Right lobe of liver (tissue), 6 donors: ENCODE measurements around the gene UQCC2. TPM values are rescaled to one million over a fixed set of nuclear protein-coding genes. Genes with fewer than 3 reads are reported as not detected.
A peak's percentile ranks its signal among the peaks of the same experiment; 100 is the strongest.

Source experiments
- ATAC-seq, 4 donors: fragments of 200-7000 bp; cut with Tn5 transposase; one replicate each; pipeline ENCODE4 v1.9.1; 2020; ENCODE audit warnings: mild to moderate bottlenecking in 4 of 4, moderate library complexity in 4 of 4
- DNase-seq, 3 donors: peaks; one replicate each; pipeline ENCODE4 v3.0.0-alpha.2; 2020
- H3K27ac ChIP-seq, 3 donors: fragments of 200-600 bp; one replicate each; pipeline ENCODE4 v1.8.0; 2022
- H3K27me3 ChIP-seq, 2 donors: fragments of 200-600 bp; one replicate each; pipeline ENCODE4 v1.8.0; 2022
- H3K36me3 ChIP-seq, 4 donors: fragments of 200-600 bp; sonication (generic) in 1 of 4; one replicate each; pipeline versions ENCODE4 v1.5.1 to v1.8.0; 2017 to 2022; ENCODE audit warnings: control low read depth in 1 of 4
- H3K4me1 ChIP-seq, 4 donors: fragments of 200-600 bp; sonication (generic) in 1 of 4; one replicate each; pipeline versions ENCODE4 v1.5.1 to v1.8.0; 2017 to 2022; ENCODE audit warnings: control low read depth in 1 of 4
- H3K4me3 ChIP-seq, 3 donors: fragments of 200-600 bp; one replicate each; pipeline ENCODE4 v1.8.0; 2022
- H3K9me3 ChIP-seq, 4 donors: fragments of 200-600 bp; sonication (generic) in 1 of 4; one replicate each; pipeline versions ENCODE4 v1.5.1 to v1.8.0; 2017 to 2022; ENCODE audit warnings: control low read depth in 1 of 4
- POLR2A ChIP-seq: fragments of 450-650 bp; IDR thresholded peaks from one replicate; pipeline ENCODE4 v1.6.1; 2017; ENCODE audit warnings: antibody characterized with exemption, mild to moderate bottlenecking
- WGBS: methylation state at CpG from one replicate; pipeline ENCODE4 v1.1.6; 2018; ENCODE audit warnings: low coverage, low lambda C conversion rate; ENCODE audit not compliant: insufficient coverage; ENCODE audit errors: missing lambda C conversion rate; 5-methylcytosine and 5-hydroxymethylcytosine counted together
- intact Hi-C, 2 donors: fragments of 100-400 bp; cut with DNase I; formaldehyde crosslinking; loops; one replicate each; pipeline versions ENCODE4 v1.11.2 to v1.14.1; 2022
- total RNA-seq, 6 experiments: library from RNA; depleted of rRNA in 2 of 6; stranded (reverse); fragments of >200 nt in 2 of 6; fragmentation: NEBNext Ultra II Directional in 3 of 6; extraction: Animal tissue kit (Norgen Biotek cat#: 25700) in 3 of 6; gene quantifications; one replicate each; pipeline versions ENCODE4 v1.1.0 to v1.2.4, GENCODE V29; 2016 to 2023
- TF ChIP-seq, protein P1 (sequence below), 4 donors: fragments of 200-600 bp in 3 of 4; fragments of 450-650 bp in 1 of 4; IDR thresholded peaks; one replicate each; pipeline versions ENCODE4 v1.5.1 to v1.8.0; 2016 to 2022; ENCODE audit warnings: antibody characterized with exemption in 4 of 4, mild to moderate bottlenecking in 2 of 4
- donor health status: DM: no; HTN: yes; CAD: no.
- donor health status: DM: no; HTN: no; CAD: no.
- donor health status: DM: no; HTN: no; CAD: no.
- donor health status: DM: no; HTN: yes; CAD: no.
- donor health status: DM: no; HTN: yes; CAD: no.

UQCC2 gene
- total RNA-seq, 6 experiments from 2014 or later: 23.7 to 38.4 (median 31.5) TPM

DNA sequence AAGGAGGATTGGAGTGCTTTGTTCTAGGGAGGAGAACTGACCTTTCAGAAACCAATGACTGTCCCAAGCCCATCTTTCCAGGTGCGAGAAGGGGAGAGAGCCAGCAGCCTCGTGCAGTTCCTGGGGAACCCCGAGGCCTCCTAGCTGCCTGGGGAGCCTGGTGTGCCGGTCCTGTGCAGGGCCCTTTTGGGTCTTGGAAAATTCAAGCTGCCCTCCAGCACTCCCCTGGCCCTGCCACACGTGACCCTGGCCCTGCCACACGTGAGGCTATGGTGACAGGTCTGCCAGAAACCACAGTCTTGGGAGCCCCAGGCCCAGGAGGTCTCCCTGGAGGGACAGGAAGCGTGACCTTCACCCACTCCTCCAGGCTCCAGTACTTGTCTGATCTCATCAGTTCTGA, 19.5 kb upstream of the UQCC2 start:
- DNase-seq: peak in 1 of 3 donors; percentile 29
- intact Hi-C loops: no loop called here
- Histone ChIP-seq H3K4me3 (no peak overlapping the region), H3K36me3 (peaks cover 0 to 7% (median 1%) of the 10 kb centered on the region in 4 donors), H3K4me1 (peaks cover 0 to 21% (median 0%) of the 10 kb centered on the region in 4 donors), H3K27me3 (no peaks in the 10 kb centered on the region), H3K27ac (no peak overlapping the region), H3K9me3 (no peaks in the 10 kb centered on the region)
- no peak for ATAC-seq
- TF ChIP-seq, protein P1, sequence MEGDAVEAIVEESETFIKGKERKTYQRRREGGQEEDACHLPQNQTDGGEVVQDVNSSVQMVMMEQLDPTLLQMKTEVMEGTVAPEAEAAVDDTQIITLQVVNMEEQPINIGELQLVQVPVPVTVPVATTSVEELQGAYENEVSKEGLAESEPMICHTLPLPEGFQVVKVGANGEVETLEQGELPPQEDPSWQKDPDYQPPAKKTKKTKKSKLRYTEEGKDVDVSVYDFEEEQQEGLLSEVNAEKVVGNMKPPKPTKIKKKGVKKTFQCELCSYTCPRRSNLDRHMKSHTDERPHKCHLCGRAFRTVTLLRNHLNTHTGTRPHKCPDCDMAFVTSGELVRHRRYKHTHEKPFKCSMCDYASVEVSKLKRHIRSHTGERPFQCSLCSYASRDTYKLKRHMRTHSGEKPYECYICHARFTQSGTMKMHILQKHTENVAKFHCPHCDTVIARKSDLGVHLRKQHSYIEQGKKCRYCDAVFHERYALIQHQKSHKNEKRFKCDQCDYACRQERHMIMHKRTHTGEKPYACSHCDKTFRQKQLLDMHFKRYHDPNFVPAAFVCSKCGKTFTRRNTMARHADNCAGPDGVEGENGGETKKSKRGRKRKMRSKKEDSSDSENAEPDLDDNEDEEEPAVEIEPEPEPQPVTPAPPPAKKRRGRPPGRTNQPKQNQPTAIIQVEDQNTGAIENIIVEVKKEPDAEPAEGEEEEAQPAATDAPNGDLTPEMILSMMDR (IDR thresholded peaks at IDR 0.05): no peak
- TF ChIP-seq POLR2A: no peak
- no CpG with 5 or more reads among the region's 7 CpGs for WGBS

DNA sequence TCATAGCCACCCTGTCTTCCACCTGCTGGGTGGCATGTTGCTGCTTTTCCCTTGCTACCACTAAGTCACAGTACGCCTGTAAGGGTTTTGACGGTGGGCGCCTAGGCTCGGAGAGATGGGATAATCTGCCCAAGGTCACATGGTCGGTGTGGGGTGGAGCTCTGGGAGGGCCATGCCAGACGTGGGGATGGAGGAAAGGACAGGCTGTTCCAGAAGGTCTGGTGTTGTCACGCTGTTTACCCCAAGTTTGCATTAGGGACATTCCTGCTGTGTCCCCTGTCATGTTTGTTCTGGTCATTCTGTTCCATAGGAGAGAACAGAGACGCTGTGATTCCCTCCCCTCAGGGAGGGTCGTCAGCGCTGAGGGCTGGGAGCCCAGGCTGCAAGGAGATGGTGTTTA, 19.1 kb upstream of the UQCC2 start:
- Histone ChIP-seq H3K4me3 (no peak overlapping the region), H3K27ac (no peak overlapping the region), H3K9me3 (no peaks in the 10 kb centered on the region), H3K36me3 (peaks cover 0 to 7% (median 1%) of the 10 kb centered on the region in 4 donors), H3K27me3 (no peaks in the 10 kb centered on the region), H3K4me1 (peaks cover 0 to 21% (median 0%) of the 10 kb centered on the region in 4 donors)
- no peak for ATAC-seq
- DNase-seq: peak in 2 of 3 donors; percentile 4 to 34
- WGBS: 79% methylated on average over 6 of the region's 10 CpGs
- intact Hi-C loops: no loop called here
- TF ChIP-seq, protein P1 (IDR thresholded peaks at IDR 0.05): no peak
- no peak for TF ChIP-seq POLR2A

DNA sequence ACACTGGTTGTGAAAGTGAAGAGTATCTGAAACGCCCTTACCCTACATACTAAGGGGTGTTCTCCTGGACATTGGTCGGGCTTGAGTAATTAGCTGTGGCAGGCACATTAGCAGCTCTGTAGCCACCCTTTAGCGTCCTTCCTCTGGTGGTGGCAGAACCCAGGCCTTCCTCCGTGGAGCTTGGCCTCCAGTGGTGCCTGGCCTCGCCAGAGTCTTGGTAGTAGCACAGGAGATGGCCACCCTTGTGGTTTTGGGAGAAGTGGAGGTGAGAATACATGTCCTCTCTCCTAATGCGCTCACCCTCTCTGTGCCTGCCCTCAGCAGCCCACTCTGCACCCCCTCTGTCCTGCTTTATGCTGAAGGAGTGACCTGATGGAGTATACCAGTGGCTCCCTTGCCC, 17.6 kb upstream of the UQCC2 start:
- peaks cover 0 to 4% (median 0%) of the 10 kb centered on the region in 4 donors for H3K36me3 ChIP-seq
- DNase-seq: peak in 1 of 3 donors; percentile 37
- peaks cover 0 to 21% (median 0%) of the 10 kb centered on the region in 4 donors for H3K4me1 ChIP-seq
- no CpG with 5 or more reads among the region's 6 CpGs for WGBS
- intact Hi-C loops: no loop called here
- H3K9me3 ChIP-seq: no peaks in the 10 kb centered on the region
- H3K4me3 ChIP-seq: no peak overlapping the region
- ATAC-seq: no peak
- no peak for TF ChIP-seq POLR2A
- TF ChIP-seq, protein P1 (IDR thresholded peaks at IDR 0.05): no peak
- H3K27ac ChIP-seq: no peak overlapping the region
- no peaks in the 10 kb centered on the region for H3K27me3 ChIP-seq

DNA sequence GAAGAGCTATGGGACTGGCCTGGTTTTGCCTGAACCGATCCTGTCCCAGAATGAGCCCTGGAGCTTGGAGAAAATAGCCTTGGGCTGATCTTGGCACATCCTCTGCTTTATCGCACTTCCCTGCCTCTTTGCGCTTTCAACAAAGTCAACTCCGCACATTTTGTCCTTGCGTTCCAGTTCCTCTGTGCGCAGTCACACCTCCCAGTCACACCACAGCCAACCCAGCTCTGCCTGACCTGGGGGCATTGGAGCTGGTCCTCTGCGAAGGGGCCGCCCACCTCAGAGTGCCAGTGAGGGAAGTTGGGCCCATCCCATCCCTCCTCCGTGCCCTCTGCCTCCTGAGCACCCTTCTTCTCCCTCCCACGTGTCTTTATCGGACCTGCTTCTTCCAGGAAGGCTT, 16.9 kb upstream of the UQCC2 start:
- Histone ChIP-seq H3K27me3 (no peaks in the 10 kb centered on the region), H3K4me1 (peaks cover 0 to 21% (median 0%) of the 10 kb centered on the region in 4 donors), H3K9me3 (no peaks in the 10 kb centered on the region), H3K27ac (no peak overlapping the region), H3K36me3 (peaks cover 0 to 2% (median 0%) of the 10 kb centered on the region in 4 donors), H3K4me3 (no peak overlapping the region)
- 92% methylated on average over 4 of the region's 11 CpGs for WGBS
- DNase-seq (peak in 1 of 3 donors; percentile 66), ATAC-seq (peak in 1 of 4 donors; percentile 29)
- TF ChIP-seq, protein P1 (IDR thresholded peaks at IDR 0.05): no peak
- intact Hi-C loops: no loop called here

DNA sequence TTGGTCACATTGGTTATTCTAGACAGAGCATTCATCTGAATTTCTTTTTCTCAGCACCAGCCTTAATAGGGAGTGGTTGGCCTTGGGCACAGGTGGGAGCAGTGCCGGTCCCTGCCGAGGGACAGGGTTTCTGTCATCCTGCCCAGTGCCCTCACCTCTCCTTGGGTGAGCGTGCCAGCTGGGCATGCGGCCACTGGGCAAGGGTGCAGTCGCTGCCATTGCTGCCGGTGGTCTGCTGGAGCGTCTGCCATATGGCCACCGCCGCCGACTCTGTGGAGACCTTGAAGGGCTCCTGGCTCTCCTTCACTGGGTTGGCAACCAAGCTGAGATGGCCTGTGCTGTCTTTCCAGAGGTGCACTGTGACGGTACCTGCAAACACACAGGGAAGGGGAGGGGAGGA, 16.4 kb upstream of the UQCC2 start:
- intact Hi-C loops: no loop called here
- peak; percentile 71 to 93 (median 82) for DNase-seq
- no peak overlapping the region for H3K4me3 ChIP-seq
- peaks cover 0 to 21% (median 0%) of the 10 kb centered on the region in 4 donors for H3K4me1 ChIP-seq
- no peaks in the 10 kb centered on the region for H3K9me3 ChIP-seq
- H3K36me3 ChIP-seq: no peaks in the 10 kb centered on the region
- TF ChIP-seq POLR2A: no peak
- TF ChIP-seq, protein P1 (IDR thresholded peaks at IDR 0.05): no peak
- H3K27me3 ChIP-seq: no peaks in the 10 kb centered on the region
- no peak overlapping the region for H3K27ac ChIP-seq
- peak; percentile 18 to 77 (median 72) for ATAC-seq
- WGBS: no CpG with 5 or more reads among the region's 11 CpGs
